Measurements from ENCODE around the gene DDB1. TPM values are rescaled to one million over a fixed set of nuclear protein-coding genes. Genes with fewer than 3 reads are reported as not detected.

Gene DDB1
- total RNA-seq, 1 donor from 2014 or later = 228 TPM

DNA sequence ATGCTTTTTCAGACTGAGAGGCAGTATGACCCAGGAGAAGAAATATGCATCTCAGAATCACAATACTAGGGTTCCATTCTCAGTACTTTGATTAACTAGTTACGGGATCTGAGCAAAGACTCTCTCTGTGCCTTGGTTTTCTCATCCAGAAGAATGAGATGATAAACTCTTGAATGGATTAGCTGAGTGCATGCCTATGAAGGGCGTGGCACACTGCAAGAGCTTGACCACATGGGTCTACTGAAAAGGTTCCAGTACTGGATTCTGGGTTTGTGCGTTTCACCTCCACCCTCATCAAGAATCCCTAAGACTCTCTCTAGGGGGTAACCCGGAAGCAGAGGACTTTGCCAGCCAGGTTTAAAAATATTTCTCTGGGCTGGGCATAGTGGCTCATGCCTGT is 66.3 kb downstream of the DDB1 start:
- Histone ChIP-seq H3K4me3 (ENCODE audit: low read depth, low read length) (no peak overlapping the region), H3K36me3 (ENCODE audit: control insufficient read depth, insufficient read depth, low read length) (no peaks in the 10 kb centered on the region), H3K27me3 (ENCODE audit: control insufficient read depth, insufficient read depth, low read length) (no peaks in the 10 kb centered on the region)
- no peak for FAIRE-seq
- TF ChIP-seq, protein P1, sequence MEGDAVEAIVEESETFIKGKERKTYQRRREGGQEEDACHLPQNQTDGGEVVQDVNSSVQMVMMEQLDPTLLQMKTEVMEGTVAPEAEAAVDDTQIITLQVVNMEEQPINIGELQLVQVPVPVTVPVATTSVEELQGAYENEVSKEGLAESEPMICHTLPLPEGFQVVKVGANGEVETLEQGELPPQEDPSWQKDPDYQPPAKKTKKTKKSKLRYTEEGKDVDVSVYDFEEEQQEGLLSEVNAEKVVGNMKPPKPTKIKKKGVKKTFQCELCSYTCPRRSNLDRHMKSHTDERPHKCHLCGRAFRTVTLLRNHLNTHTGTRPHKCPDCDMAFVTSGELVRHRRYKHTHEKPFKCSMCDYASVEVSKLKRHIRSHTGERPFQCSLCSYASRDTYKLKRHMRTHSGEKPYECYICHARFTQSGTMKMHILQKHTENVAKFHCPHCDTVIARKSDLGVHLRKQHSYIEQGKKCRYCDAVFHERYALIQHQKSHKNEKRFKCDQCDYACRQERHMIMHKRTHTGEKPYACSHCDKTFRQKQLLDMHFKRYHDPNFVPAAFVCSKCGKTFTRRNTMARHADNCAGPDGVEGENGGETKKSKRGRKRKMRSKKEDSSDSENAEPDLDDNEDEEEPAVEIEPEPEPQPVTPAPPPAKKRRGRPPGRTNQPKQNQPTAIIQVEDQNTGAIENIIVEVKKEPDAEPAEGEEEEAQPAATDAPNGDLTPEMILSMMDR (IDR thresholded peaks at IDR 0.05; ENCODE audit: insufficient read depth, low read length, severe bottlenecking) = no peak
- DNase-seq (ENCODE audit: low read depth) = peak; percentile 16

- FAIRE-seq = no peak
- H3K27me3 ChIP-seq (ENCODE audit: control insufficient read depth, insufficient read depth, low read length) = no peaks in the 10 kb centered on the region
- TF ChIP-seq, protein P1 (IDR thresholded peaks at IDR 0.05; ENCODE audit: insufficient read depth, low read length, severe bottlenecking) = no peak
- H3K4me3 ChIP-seq (ENCODE audit: low read depth, low read length) = no peak overlapping the region
- H3K36me3 ChIP-seq (ENCODE audit: control insufficient read depth, insufficient read depth, low read length) = no peaks in the 10 kb centered on the region
- DNase-seq (ENCODE audit: low read depth) = no peak
Observed at GRCh38 chr11:61265357-61265756, 67.5 kb downstream of the DDB1 start.

GRCh38 chr11:61264795-61265194 is 68.1 kb downstream of the DDB1 start:
- Histone ChIP-seq H3K27me3 (ENCODE audit: control insufficient read depth, insufficient read depth, low read length) (no peaks in the 10 kb centered on the region), H3K4me3 (ENCODE audit: low read depth, low read length) (no peak overlapping the region), H3K36me3 (ENCODE audit: control insufficient read depth, insufficient read depth, low read length) (no peaks in the 10 kb centered on the region)
- DNase-seq (ENCODE audit: low read depth) (no peak), FAIRE-seq (no peak)
- TF ChIP-seq, protein P1 (IDR thresholded peaks at IDR 0.05; ENCODE audit: insufficient read depth, low read length, severe bottlenecking) = no peak

DNA sequence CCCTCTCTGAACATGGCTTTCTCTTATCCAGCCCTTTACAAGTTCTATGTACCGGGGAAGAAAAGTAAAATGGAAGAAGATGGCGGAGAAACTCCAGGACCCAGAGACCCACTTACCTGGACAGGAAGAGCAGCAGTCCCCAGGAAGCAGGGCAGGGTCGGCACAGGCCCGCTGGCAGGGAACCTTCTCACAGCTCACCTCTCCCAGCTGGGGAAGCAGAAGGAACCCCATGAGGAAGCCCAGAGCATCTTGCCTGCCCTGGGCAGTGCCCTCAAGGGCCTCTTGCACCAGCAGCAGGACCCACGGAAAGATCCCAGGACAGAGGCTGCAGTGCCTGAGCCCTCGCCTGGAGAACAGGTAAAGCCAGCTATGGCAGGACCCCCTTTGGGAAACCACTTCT is 68.5 kb downstream of the DDB1 start:
- FAIRE-seq = no peak
- TF ChIP-seq, protein P1 (IDR thresholded peaks at IDR 0.05; ENCODE audit: insufficient read depth, low read length, severe bottlenecking) = no peak

DNA sequence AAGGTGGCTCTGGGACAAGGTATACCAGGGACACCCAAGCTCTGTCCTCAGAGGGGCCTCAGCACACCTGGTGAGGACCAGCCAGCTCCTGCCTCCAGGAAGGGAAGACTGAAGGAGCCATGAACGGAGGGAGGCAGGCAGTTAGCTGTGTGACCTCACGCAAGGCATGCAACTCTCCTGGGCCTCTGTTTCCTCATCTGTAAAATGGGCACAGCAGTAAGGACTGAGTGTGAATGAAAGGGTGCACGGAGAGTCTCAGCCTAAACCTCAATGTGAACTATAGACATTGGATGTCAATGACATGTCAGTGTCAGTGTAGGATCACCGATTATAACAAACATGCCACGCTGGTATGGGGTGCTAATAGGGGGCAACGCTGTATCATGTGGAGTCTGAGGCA is 73.5 kb downstream of the DDB1 start:
- Histone ChIP-seq H3K4me3 (ENCODE audit: low read depth, low read length) (no peak overlapping the region), H3K36me3 (ENCODE audit: control insufficient read depth, insufficient read depth, low read length) (no peaks in the 10 kb centered on the region), H3K27me3 (ENCODE audit: control insufficient read depth, insufficient read depth, low read length) (no peaks in the 10 kb centered on the region)
- TF ChIP-seq, protein P1 (IDR thresholded peaks at IDR 0.05; ENCODE audit: insufficient read depth, low read length, severe bottlenecking) = no peak
- FAIRE-seq (no peak), DNase-seq (ENCODE audit: low read depth) (no peak)

More for the DNA sequence above, 68.5 kb downstream of the DDB1 start:
- H3K4me3 ChIP-seq (ENCODE audit: low read depth, low read length) = no peak overlapping the region
- DNase-seq (ENCODE audit: low read depth) = no peak
- H3K36me3 ChIP-seq (ENCODE audit: control insufficient read depth, insufficient read depth, low read length) = no peaks in the 10 kb centered on the region
- H3K27me3 ChIP-seq (ENCODE audit: control insufficient read depth, insufficient read depth, low read length) = no peaks in the 10 kb centered on the region

GRCh38 chr11:61258546-61258945 is 74.4 kb downstream of the DDB1 start:
- FAIRE-seq (no peak), DNase-seq (ENCODE audit: low read depth) (no peak)
- Histone ChIP-seq H3K4me3 (ENCODE audit: low read depth, low read length) (no peak overlapping the region), H3K36me3 (ENCODE audit: control insufficient read depth, insufficient read depth, low read length) (no peaks in the 10 kb centered on the region), H3K27me3 (ENCODE audit: control insufficient read depth, insufficient read depth, low read length) (no peaks in the 10 kb centered on the region)
- TF ChIP-seq, protein P1 (IDR thresholded peaks at IDR 0.05; ENCODE audit: insufficient read depth, low read length, severe bottlenecking) = no peak
